Measurements from ENCODE around the gene NELFB. TPM values are rescaled to one million over a fixed set of nuclear protein-coding genes. Genes with fewer than 3 reads are reported as not detected.

The NELFB gene
- total and polyA plus RNA-seq, 2 donors (not counting 1 experiment from before 2014, with no cell fraction given), result 53.7 to 55.8 TPM

GRCh38 chr9:137222190-137223077, 32.7 kb upstream of the NELFB start, which contains the start of gene RNF208:
Gene RNF208, minus strand, starts transcription at chr9:137222240. Its CDS starts 1,028 bp downstream, at chr9:137221212.
- Histone ChIP-seq H3K36me3 (replicated peaks in 1 of 2; ENCODE audit: control extremely low read depth in 1 of 2, control insufficient read depth in 1 of 2, extremely low read depth in 1 of 2, insufficient read depth in 2 of 2, low read length in 1 of 2) (no peaks in the 10 kb centered on the region), H3K79me2 (ENCODE audit: control insufficient read depth, insufficient read depth, low read length) (no peaks in the 10 kb centered on the region), H4K20me1 (ENCODE audit: control insufficient read depth, insufficient read depth, low read length, poor library complexity, severe bottlenecking) (no peaks in the 10 kb centered on the region), H3K4me3 (ENCODE audit: control extremely low read depth in 1 of 5, extremely low read depth in 1 of 5, insufficient read depth in 1 of 5, low read depth in 2 of 5, low read length in 4 of 5) (peak within 1 kb of the TSS; percentile 5 to 73 (median 63)), H2AFZ (ENCODE audit: insufficient read depth, low read depth, low read length, poor library complexity, severe bottlenecking) (peak within 1 kb of the TSS; percentile 79), H3K27ac (ENCODE audit: low read length in 2 of 2) (peak within 1 kb of the TSS; percentile 38 to 71), H3K9me3 (ENCODE audit: control extremely low read depth in 1 of 3, control insufficient read depth in 2 of 3, insufficient read depth in 1 of 3, low read length in 2 of 3) (no peaks in the 10 kb centered on the region), H3K4me2 (replicated peaks; ENCODE audit: low read depth, low read length, poor library complexity, severe bottlenecking) (peak within 1 kb of the TSS; percentile 95), H3K9ac (ENCODE audit: low read length) (peak within 1 kb of the TSS; percentile 73), H3K4me1 (ENCODE audit: control insufficient read depth in 2 of 2, insufficient read depth in 2 of 2, low read length in 2 of 2) (peaks cover 12 to 29% of the 10 kb centered on the region in 2 donors), H3K27me3 (replicated peaks in 1 of 4; ENCODE audit: control extremely low read depth in 1 of 4, control insufficient read depth in 3 of 4, insufficient read depth in 4 of 4, low read length in 3 of 4) (peaks cover 0 to 8% (median 0%) of the 10 kb centered on the region in 4 experiments)
- no peak for TF ChIP-seq EZH2 (IDR thresholded peaks at IDR 0.05; ENCODE audit: borderline replicate concordance, insufficient read depth, low read depth, low read length, poor library complexity, severe bottlenecking)
- TF ChIP-seq CTCF (IDR thresholded peaks at IDR 0.05), result no peak
- ATAC-seq (ENCODE audit: low read depth) (no peak), DNase-seq (no peak)
- H3K27me3 Mint-ChIP-seq, result peaks cover under 1% of the 10 kb centered on the region
- H3K27ac Mint-ChIP-seq, result peak within 1 kb of the TSS; percentile 82
- peak within 1 kb of the TSS; percentile 86 for H3K4me3 Mint-ChIP-seq
- intact Hi-C loops (cut with micrococcal nuclease), result loop anchor here (1.0 to 5.0 kb wide), 7 partner anchors 14 to 385 kb away; partner anchors contain the start of genes ARRDC1, NDOR1, TMEM203 and TPRN
- CTCF ChIA-PET, result interaction anchor here (0.5 to 7.0 kb wide), 11 partner anchors 16 to 193 kb away, joined by 3 to 76 read pairs (median 4); partner anchors contain the start of genes ANAPC2, NDOR1, SSNA1 and TMEM203
- no peaks in the 10 kb centered on the region for H3K9me3 Mint-ChIP-seq (ENCODE audit: insufficient read depth)
- 3% methylated on average over 76 of the region's 88 CpGs for WGBS (ENCODE audit: insufficient coverage)
- peaks cover 13% of the 10 kb centered on the region for H3K4me1 Mint-ChIP-seq
- POLR2A ChIA-PET, result interaction anchor here (0.5 to 3.1 kb wide), 10 partner anchors 8 to 193 kb away, joined by 3 to 15 read pairs (median 8); partner anchors contain the start of genes ANAPC2, NDOR1, SSNA1 and TMEM203

Data from B cell (primary cell).